Measurements from ENCODE around the gene AMFR. TPM values are rescaled to one million over a fixed set of nuclear protein-coding genes. Genes with fewer than 3 reads are reported as not detected.

Gene AMFR
- total and polyA plus RNA-seq, 2 of the 13 experiments (the other 11 are each of a cell fraction or from before 2014, with no cell fraction given): 52.9 to 108 TPM

GRCh38 chr16:56450986-56451752 is 25.8 kb upstream of the AMFR start, which contains the start of the genes NUDT21 and OGFOD1 (continued):
- TF ChIP-seq REPIN1 (CRISPR knock-in tag; IDR thresholded peaks at IDR 0.05; ENCODE audit: borderline replicate concordance, low read depth) (0 out of 2 replicates have a peak, but pooled peaks have one; percentile 16), PTBP1 (IDR thresholded peaks at IDR 0.05; ENCODE audit: low read depth, low read length, poor library complexity, severe bottlenecking) (no peak), ZBED4 (CRISPR knock-in tag; IDR thresholded peaks at IDR 0.05; ENCODE audit: borderline replicate concordance) (no peak; the same call in 1 of the 2 replicates), ATF7 (IDR thresholded peaks at IDR 0.05) (no peak), ATF7 (CRISPR knock-in tag; IDR thresholded peaks at IDR 0.05) (no peak), MIXL1 (CRISPR knock-in tag; IDR thresholded peaks at IDR 0.05) (peak; percentile 63), NFKB2 (CRISPR knock-in tag; IDR thresholded peaks at IDR 0.05; ENCODE audit: borderline replicate concordance) (peak; percentile 90; the same call in 1 of the 2 replicates), STAT5B (CRISPR knock-in tag; IDR thresholded peaks at IDR 0.05) (no peak), ARHGAP35 (CRISPR knock-in tag; IDR thresholded peaks at IDR 0.05; ENCODE audit: borderline replicate concordance) (peak; percentile 58; the same call in 1 of the 2 replicates), ZSCAN30 (CRISPR knock-in tag; IDR thresholded peaks at IDR 0.05) (no peak), EP300 (IDR thresholded peaks at IDR 0.05; ENCODE audit: low read depth in 2 of 2, low read length in 2 of 2) (no peak), EP300 (CRISPR knock-in tag; IDR thresholded peaks at IDR 0.05; ENCODE audit: borderline replicate concordance) (no peak; the same call in 1 of the 2 replicates), ZNF639 (CRISPR knock-in tag; conservative IDR thresholded peaks at IDR 0.05) (no peak), MTA3 (CRISPR knock-in tag; IDR thresholded peaks at IDR 0.05) (no peak), MAX (IDR thresholded peaks at IDR 0.05) (peak; percentile 60), ZFY (CRISPR knock-in tag; IDR thresholded peaks at IDR 0.05) (peak; percentile 92), ZXDC (CRISPR knock-in tag; IDR thresholded peaks at IDR 0.05) (peak; percentile 83; the same call in 1 of the 2 replicates), GZF1 (CRISPR knock-in tag; IDR thresholded peaks at IDR 0.05) (peak; percentile 54; the same call in 1 of the 2 replicates), U2AF1 (optimal IDR thresholded peaks at IDR 0.05; ENCODE audit: low read depth, low read length) (peak; percentile 24), RAD51 (IDR thresholded peaks at IDR 0.05; ENCODE audit: borderline replicate concordance) (no peak), ZBTB38 (CRISPR knock-in tag; IDR thresholded peaks at IDR 0.05) (peak; percentile 63; the same call in 1 of the 2 replicates)
